Measurements from ENCODE around the gene WDSUB1. TPM values are rescaled to one million over a fixed set of nuclear protein-coding genes. Genes with fewer than 3 reads are reported as not detected.

The WDSUB1 gene, protein sequence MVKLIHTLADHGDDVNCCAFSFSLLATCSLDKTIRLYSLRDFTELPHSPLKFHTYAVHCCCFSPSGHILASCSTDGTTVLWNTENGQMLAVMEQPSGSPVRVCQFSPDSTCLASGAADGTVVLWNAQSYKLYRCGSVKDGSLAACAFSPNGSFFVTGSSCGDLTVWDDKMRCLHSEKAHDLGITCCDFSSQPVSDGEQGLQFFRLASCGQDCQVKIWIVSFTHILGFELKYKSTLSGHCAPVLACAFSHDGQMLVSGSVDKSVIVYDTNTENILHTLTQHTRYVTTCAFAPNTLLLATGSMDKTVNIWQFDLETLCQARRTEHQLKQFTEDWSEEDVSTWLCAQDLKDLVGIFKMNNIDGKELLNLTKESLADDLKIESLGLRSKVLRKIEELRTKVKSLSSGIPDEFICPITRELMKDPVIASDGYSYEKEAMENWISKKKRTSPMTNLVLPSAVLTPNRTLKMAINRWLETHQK
- 15.5 and 16.5 TPM in 2 replicates for total RNA-seq (2022)
- percentile 82 among the genes with signal in this experiment for Bru-seq, nascent RNA
- percentile 87 among the genes with signal in this experiment for BruChase-seq, experiment 1, labeled RNA remaining after a 2-hour chase
- BruChase-seq, experiment 2, labeled RNA remaining after a 6-hour chase = percentile 72 among the genes with signal in this experiment
- long read RNA-seq, transcript WDSUB1-202 (11 exons, 1,912 nt) = major isoform, 7 of 39 reads
- long read RNA-seq, partial matches to known transcripts = 7 of 39 reads
- long read RNA-seq, other reads (novel, unspliced or antisense) = 19 of 39 reads

DNA sequence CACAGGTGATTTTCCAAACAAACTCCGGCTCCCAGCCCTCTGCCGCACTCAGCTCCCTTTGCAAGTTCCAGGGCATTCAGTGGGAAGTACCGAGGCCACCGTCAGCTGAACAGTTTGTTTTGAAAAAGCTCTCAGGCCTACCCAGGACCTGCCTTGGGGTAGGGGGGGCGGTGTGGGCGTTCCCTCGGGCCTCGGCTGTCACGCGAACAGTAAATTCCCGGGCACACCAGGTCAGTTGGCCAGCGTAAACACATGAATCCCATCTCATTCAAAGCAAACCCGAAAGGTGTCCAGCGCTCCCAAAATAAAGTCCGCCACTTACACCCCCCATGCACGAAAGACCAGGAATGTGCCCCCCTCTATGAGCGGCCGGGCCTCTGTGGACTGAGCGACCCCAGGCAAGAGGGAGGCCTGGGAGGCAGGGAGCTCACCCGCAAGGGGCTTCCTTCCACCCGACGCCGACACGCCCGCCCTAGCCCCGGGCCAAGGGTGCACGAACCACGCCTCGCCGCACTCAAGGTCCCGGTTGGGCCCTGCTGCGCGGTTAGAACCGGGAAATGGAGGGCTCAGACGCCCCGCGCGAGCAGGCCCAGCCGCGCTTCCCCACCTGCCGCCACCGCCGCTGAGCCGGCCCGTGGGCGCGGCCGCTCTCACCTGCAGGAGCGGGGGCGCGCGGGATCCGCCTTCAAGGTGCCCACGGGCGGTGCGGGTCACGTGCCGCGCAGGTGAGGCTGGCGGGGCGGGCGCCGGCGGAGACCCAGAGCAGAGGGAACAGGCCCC, at the start of gene WDSUB1:
Gene WDSUB1 (minus strand): TSS at position 775 of the 780 bp plus-strand sequence. CDS start 3,634 bp downstream, outside the sequence.
- Histone ChIP-seq H3K9me3 (no peaks in the 10 kb centered on the region), H3K36me3 (ENCODE audit: control insufficient read depth, insufficient read depth, low read length) (no peaks in the 10 kb centered on the region; the same call in 1 of the 2 replicates), H3K27me3 (replicated peaks; ENCODE audit: control insufficient read depth, insufficient read depth, low read length) (no peaks in the 10 kb centered on the region), H3K4me1 (peaks cover 13% of the 10 kb centered on the region), H3K4me3 (ENCODE audit: low read depth, low read length) (peak within 1 kb of the TSS; percentile 90)
- TF ChIP-seq, protein P1, sequence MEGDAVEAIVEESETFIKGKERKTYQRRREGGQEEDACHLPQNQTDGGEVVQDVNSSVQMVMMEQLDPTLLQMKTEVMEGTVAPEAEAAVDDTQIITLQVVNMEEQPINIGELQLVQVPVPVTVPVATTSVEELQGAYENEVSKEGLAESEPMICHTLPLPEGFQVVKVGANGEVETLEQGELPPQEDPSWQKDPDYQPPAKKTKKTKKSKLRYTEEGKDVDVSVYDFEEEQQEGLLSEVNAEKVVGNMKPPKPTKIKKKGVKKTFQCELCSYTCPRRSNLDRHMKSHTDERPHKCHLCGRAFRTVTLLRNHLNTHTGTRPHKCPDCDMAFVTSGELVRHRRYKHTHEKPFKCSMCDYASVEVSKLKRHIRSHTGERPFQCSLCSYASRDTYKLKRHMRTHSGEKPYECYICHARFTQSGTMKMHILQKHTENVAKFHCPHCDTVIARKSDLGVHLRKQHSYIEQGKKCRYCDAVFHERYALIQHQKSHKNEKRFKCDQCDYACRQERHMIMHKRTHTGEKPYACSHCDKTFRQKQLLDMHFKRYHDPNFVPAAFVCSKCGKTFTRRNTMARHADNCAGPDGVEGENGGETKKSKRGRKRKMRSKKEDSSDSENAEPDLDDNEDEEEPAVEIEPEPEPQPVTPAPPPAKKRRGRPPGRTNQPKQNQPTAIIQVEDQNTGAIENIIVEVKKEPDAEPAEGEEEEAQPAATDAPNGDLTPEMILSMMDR (IDR thresholded peaks at IDR 0.05; ENCODE audit: insufficient read depth in 1 of 2, low read depth in 1 of 2, low read length in 1 of 2, severe bottlenecking in 1 of 2, unreplicated experiment in 1 of 2) = no peak
- intact Hi-C loops (cut with micrococcal nuclease; ENCODE audit: unreplicated experiment) = loop anchor here (1.0 to 10.0 kb wide), 3 partner anchors 14 to 426 kb away; partner anchors contain the start of gene MARCHF7
- peak within 1 kb of the TSS; percentile 78 for H3K27ac Mint-ChIP-seq (ENCODE audit: unreplicated experiment)
- POLR2A ChIA-PET = interaction anchor here (0.6 to 1.2 kb wide), 3 partner anchors 14 to 329 kb away, joined by 4 to 10 read pairs (median 7); no protein-coding TSS in a partner anchor
- BruUV-seq (replicated peaks) = no TSS peak
- H3K4me3 Mint-ChIP-seq (ENCODE audit: unreplicated experiment) = peak within 1 kb of the TSS; percentile 89
- no peaks in the 10 kb centered on the region for H3K9me3 Mint-ChIP-seq (ENCODE audit: unreplicated experiment)
- DNase-seq = peak; percentile 81 to 86
- peaks cover 7% of the 10 kb centered on the region for H3K36me3 Mint-ChIP-seq (ENCODE audit: insufficient read depth, unreplicated experiment)
- H3K4me1 Mint-ChIP-seq (ENCODE audit: low read depth, unreplicated experiment) = peaks cover 22% of the 10 kb centered on the region
- H3K27me3 Mint-ChIP-seq (ENCODE audit: insufficient read depth, unreplicated experiment) = no peaks in the 10 kb centered on the region
- CTCF ChIA-PET = interaction anchor here (1.1 kb wide), 1 partner anchor 14 kb away, joined by 7 read pairs; no protein-coding TSS in a partner anchor

DNA sequence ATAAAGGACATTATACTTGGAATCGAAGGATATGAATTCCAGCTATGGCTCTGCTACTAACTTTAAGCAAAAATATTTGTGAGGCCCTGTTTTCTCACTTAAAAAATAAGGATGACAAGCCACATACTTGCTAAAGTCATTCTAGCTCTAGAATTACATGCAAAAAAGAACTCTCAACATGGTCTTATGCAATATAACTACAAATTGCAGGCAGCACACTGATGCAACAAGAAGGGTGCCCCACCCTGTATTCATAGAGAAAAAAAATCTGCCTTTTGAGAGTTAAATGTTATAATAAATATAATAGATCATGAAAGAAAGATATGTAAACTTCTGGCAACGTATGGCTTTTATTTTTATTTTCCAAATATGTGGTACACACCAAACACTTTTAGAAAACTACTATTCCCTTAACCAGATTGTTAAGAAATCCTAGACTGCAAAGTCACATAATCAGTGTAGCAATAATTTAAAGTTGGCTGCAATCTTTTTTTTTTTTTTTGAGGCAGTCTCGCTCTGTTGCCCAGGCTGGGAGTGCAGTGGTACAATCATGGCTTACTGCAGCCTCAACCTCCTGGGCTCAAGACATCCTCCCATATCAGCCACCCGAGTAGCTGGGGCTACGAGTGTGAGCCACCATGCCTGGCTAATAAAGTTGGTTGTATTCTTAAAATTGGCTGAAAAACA, 40.2 kb upstream of the WDSUB1 start:
- intact Hi-C loops (cut with micrococcal nuclease; ENCODE audit: unreplicated experiment) = no loop called here
- H3K36me3 Mint-ChIP-seq (ENCODE audit: insufficient read depth, unreplicated experiment) = peaks cover 17% of the 10 kb centered on the region
- TF ChIP-seq, protein P1 (IDR thresholded peaks at IDR 0.05; ENCODE audit: insufficient read depth in 1 of 2, low read depth in 1 of 2, low read length in 1 of 2, severe bottlenecking in 1 of 2, unreplicated experiment in 1 of 2) = no peak
- no peak for DNase-seq
- no peaks in the 10 kb centered on the region for H3K27me3 Mint-ChIP-seq (ENCODE audit: insufficient read depth, unreplicated experiment)
- ChIA-PET POLR2A (no interaction called here), CTCF (no interaction called here)
- no peaks in the 10 kb centered on the region for H3K27me3 ChIP-seq (replicated peaks; ENCODE audit: control insufficient read depth, insufficient read depth, low read length)
- no peaks in the 10 kb centered on the region for H3K36me3 ChIP-seq (ENCODE audit: control insufficient read depth, insufficient read depth, low read length)
- H3K9me3 ChIP-seq = no peaks in the 10 kb centered on the region
- H3K4me1 ChIP-seq = peaks cover 6% of the 10 kb centered on the region; the same call in 1 of the 2 replicates
- H3K4me3 ChIP-seq (ENCODE audit: low read depth, low read length) = no peak overlapping the region
- H3K4me1 Mint-ChIP-seq (ENCODE audit: low read depth, unreplicated experiment) = peaks cover 11% of the 10 kb centered on the region
- H3K9me3 Mint-ChIP-seq (ENCODE audit: unreplicated experiment) = no peaks in the 10 kb centered on the region
- BruUV-seq (replicated peaks) = no TSS peak
- H3K27ac Mint-ChIP-seq (ENCODE audit: unreplicated experiment) = peak overlapping the region; percentile 77
- no peak overlapping the region for H3K4me3 Mint-ChIP-seq (ENCODE audit: unreplicated experiment)

Measured in Caco-2 (cell line).